Fibroblast of villous mesenchyme (primary cell): Measurements from ENCODE around the gene CDH4. TPM values are rescaled to one million over a fixed set of nuclear protein-coding genes. Genes with fewer than 3 reads are reported as not detected.

Source experiments
- DNase-seq: peaks from one replicate; pipeline ENCODE4 v3.0.0-alpha.2; 2010; ENCODE audit warnings: low read depth
- H3K4me3 ChIP-seq: 2 replicates; pipeline ENCODE4 v1.5.1; 2011; ENCODE audit warnings: low read depth, mild to moderate bottlenecking, low read length
- total RNA-seq: library from RNA; depleted of rRNA; stranded (reverse); fragments of >200 nt; gene quantifications from 2 replicates; pipeline ENCODE4 v1.2.3, GENCODE V29; 2012
- TF ChIP-seq, protein P1 (sequence below): IDR thresholded peaks from 2 replicates; pipeline ENCODE4 v1.5.1; 2012; ENCODE audit warnings: low read depth, mild to moderate bottlenecking, low read length; ENCODE audit not compliant: insufficient read depth

Gene CDH4
- total RNA-seq, 1 donor: 1.7 TPM

GRCh38 chr20:61964675-61965605, 712.9 kb downstream of the CDH4 start:
- no peak overlapping the region for H3K4me3 ChIP-seq
- DNase-seq: no peak
- TF ChIP-seq, protein P1, sequence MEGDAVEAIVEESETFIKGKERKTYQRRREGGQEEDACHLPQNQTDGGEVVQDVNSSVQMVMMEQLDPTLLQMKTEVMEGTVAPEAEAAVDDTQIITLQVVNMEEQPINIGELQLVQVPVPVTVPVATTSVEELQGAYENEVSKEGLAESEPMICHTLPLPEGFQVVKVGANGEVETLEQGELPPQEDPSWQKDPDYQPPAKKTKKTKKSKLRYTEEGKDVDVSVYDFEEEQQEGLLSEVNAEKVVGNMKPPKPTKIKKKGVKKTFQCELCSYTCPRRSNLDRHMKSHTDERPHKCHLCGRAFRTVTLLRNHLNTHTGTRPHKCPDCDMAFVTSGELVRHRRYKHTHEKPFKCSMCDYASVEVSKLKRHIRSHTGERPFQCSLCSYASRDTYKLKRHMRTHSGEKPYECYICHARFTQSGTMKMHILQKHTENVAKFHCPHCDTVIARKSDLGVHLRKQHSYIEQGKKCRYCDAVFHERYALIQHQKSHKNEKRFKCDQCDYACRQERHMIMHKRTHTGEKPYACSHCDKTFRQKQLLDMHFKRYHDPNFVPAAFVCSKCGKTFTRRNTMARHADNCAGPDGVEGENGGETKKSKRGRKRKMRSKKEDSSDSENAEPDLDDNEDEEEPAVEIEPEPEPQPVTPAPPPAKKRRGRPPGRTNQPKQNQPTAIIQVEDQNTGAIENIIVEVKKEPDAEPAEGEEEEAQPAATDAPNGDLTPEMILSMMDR: no peak

GRCh38 chr20:61965606-61966491, 713.8 kb downstream of the CDH4 start:
- H3K4me3 ChIP-seq: no peak overlapping the region
- DNase-seq: no peak
- TF ChIP-seq, protein P1: no peak

DNA sequence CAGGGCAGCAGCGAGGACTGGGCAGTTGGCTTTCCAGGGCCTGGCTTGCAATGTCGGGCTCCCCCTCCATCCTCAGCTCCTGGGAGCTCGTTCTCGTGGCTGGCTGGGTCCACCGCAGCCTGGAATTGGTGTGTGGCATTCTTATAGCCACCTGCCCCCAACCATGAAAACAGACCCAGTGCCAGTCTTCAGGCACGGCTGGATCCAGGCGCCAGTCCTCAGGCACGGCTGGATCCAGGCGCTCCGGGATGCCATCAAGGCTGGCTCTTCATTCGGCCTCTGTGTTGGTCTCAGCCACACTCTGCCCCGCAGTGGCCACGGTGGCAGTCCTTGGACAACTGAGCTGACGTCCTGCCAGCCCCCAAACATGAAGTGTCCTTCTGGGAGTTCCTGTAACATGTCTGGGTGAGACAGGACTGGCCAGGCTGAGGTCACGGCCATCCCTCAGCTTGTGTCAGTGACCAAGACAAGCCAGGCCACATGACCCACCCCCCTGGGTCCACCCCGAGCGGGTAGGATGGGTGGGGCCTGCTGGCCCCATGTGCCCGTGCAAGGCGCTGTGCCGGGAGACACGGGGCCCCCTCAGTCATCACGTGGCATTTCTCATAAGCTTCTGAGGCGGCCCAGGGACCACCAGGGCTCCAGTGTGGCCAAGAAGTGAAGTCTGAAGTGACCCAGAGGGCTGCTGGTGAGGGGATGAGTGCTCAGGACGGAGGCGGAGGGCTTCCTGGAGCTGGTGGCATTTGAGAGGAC, 714.6 kb downstream of the CDH4 start:
- no peak for DNase-seq
- TF ChIP-seq, protein P1: no peak

GRCh38 chr20:61967300-61967699, 715.2 kb downstream of the CDH4 start:
- no peak overlapping the region for H3K4me3 ChIP-seq
- TF ChIP-seq, protein P1: no peak
- DNase-seq: no peak

More for the DNA sequence above, 714.6 kb downstream of the CDH4 start:
- no peak overlapping the region for H3K4me3 ChIP-seq

GRCh38 chr20:61968036-61968810, 716.2 kb downstream of the CDH4 start:
- H3K4me3 ChIP-seq: no peak overlapping the region
- no peak for DNase-seq
- TF ChIP-seq, protein P1: no peak

GRCh38 chr20:61968932-61969331, 716.9 kb downstream of the CDH4 start:
- DNase-seq: no peak
- TF ChIP-seq, protein P1: no peak
- H3K4me3 ChIP-seq: no peak overlapping the region
